NCI-H2196 treated with DMSO at 0.1 percent for 48 hours (cell line): ENCODE measurements around the gene CARMIL3.
A peak's percentile ranks its signal among the peaks of the same experiment; 100 is the strongest.

Source experiments
- DNase-seq: peaks from one replicate; lab custom pipeline; 2025; ENCODE audit not compliant: unreplicated experiment; lab: John Stamatoyannopoulos, UW

The CARMIL3 gene

DNA sequence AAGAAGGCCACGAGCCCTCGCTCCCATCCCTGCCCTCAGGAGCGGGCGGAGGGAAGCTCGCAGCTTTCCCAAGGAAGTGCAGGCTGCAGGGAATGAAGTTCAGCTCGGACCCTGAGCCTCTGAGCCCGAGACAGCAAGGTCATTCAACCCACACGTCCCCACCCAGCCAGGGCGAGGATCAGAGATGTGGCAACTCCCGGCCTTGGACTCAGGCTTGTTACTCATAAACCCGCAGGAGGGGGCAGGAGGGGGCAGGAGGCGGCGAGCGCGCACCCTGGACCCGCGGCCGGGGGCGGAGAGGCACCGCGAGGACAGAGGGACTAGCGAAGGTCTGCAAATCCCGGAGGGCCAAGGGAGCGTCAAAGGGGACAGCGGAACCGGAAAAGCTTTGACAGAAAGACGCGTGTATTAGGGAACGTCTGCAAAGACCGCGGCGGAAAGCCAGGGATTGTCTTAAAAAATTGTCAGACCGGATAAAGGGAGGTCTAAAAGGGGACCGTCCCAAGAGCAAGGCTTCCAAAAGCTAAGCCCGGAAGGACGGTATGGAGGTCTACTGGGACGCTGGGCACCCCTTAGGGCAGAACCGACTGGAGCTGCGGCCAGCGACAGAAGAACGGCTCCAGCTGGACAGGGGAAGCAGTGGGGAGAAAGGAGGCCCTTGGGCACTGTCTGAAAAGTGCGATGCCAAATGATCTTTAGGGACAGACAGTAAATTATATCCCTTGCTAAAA, 62.2 kb downstream of the CARMIL3 start:
- peak; percentile 90 for DNase-seq

DNA sequence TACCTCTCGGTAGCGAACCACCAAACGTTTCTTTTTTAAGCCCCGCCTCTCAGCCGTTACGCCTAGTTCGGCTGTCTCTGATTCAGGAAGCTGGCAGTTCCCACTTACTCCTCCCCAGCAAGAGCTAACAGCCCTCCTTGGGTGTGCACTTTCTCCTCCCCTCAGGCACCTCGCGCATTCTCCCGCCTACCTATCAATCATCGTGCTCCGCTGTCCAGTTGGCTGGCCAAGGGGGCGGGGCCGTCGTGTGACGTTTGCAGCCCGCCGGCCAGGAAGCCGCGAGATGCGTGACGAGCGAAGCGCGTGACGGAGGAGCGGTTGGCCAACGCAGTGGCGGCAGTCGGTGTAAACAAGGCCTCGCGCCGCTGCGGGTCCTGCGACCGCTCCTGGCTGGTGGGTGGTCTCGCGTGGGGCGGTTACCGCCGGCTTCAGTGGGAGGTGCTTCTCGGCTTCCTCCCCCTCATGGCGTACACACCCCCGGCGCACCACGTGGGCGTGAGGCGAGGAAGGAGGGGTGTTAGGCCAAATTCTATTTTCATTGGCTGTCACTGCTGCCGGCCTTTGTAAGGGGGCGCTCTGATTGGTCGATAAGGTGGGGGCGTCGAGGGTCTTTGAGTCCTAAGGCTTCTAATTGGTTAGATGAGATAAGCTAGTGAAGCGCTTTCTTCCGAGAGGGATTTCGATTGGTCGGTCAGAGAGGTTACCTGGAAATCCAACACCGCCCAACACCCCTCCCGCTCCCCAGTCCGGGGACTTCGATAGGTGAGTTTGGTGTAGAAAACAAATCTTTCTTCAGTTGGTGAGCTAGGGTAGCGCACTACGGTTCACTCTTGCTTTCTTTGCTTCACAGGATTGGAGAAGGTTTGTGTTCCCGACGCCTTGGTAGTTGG, 63.0 kb downstream of the CARMIL3 start, which contains the start of the genes DCAF11 and NRL:
TSS of gene DCAF11 (plus strand) at position 246 of the 890 bp plus-strand sequence. CDS start 818 bp downstream, outside the sequence.
TSS of gene NRL (minus strand) at position 418 of the 890 bp plus-strand sequence. CDS start 32,101 bp downstream, outside the sequence.
- DNase-seq: peak; percentile 99

DNA sequence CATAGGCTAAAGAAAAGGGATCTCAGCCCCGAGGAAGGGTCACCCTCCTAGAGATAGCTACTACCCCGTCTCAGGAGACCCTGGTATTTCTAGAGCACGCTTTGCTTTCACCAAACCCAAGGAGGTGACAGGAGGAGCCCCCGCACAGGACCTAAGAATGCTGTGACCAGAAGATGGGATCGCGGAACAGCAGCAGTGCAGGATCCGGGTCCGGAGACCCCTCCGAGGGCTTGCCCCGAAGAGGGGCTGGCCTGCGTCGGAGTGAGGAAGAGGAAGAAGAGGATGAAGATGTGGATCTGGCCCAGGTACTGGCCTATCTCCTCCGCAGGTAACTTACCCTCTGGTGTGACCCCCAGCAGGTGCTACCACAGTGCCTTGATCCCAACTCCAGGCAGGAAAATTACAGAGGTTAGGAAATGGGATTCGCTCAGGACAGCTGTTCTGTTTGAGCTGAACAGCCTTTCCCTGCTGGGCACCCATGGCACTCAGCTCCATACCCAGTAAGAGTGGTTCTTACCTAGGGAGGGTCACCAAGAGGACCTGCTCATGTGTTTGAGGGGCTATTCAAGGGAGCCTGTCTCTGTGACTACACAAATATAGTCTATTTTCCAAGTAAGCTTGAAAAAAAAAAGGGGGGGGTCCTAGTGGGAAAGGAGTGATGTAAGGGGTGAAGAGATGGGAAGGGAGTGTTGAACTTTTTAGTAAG, 63.8 kb downstream of the CARMIL3 start:
- DNase-seq: no peak

DNA sequence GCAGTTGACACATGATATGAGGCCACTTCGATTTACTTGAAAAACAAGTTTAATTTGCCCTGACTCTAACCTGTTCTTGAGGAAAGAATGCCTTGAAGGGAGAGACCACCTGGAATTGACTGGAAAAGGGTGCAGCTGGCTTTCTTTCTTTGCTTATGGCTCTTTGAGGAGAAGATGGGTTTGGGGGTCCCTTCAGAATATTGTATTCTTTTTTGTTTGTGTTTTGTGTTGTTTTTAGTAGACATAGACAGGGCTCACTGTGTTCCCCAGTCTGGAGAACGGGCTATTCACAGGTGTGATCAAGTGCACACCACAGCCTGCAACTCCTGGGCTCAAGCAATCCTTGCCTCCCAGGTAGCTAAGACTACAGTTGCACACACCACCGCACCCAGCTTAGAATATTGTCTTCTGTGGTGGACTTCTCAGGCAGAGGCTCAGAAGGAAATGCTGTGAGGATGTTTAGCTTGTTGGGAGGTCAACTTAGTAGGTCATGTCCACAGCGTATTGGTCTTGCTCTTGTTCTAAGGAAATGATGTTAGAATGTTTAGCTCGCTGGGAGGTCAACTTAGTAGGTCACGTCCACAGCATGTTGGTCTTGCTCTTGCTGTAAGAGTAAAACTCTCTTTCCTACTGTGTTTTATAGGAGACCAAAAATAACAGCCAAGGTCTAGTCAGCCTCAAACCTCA, 64.5 kb downstream of the CARMIL3 start:
- no peak for DNase-seq

DNA sequence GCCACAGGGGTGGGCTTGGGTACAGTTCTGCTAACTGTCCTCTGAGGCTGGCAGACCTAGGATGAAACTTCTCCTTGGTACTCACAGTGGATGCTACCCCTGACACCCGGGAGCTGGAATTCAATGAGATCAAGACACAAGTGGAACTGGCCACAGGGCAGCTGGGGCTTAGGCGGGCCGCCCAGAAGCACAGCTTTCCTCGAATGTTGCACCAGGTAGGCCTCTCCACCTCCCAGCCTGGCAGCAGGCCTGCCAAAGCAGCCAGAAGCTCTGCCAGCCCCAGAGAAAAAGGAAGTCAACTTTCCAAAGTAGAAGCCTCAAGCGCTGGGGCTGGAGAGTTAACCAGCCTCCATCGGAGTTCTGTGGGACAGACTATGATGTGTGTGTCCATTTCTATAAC, 65.4 kb downstream of the CARMIL3 start:
- no peak for DNase-seq
